Pancreas (tissue), 10 donors: ENCODE measurements around the gene ZDHHC14. TPM values are rescaled to one million over a fixed set of nuclear protein-coding genes. Genes with fewer than 3 reads are reported as not detected.

ENCODE experiments used
- ATAC-seq, 4 donors: fragments of 200-7000 bp; cut with Tn5 transposase; one replicate each; pipeline versions ENCODE4 v1.8.0 to v1.9.1; 2020; ENCODE audit warnings: mild to moderate bottlenecking in 4 of 4, moderate library complexity in 4 of 4
- DNase-seq, 6 donors: peaks; one replicate each; pipeline ENCODE4 v3.0.0-alpha.2; 2020
- FAIRE-seq: peaks from 2 replicates; lab custom pipeline; 2012; peaks lifted over from hg19 to GRCh38; lab: Jason Lieb, UNC
- H3K27ac ChIP-seq, 4 donors: fragments of 200-600 bp; sonication (generic); 1 replicate in 3 of 4; 2 replicates in 1 of 4; pipeline versions ENCODE4 v1.5.0 to v1.8.0; 2020
- H3K27me3 ChIP-seq, 4 donors: fragments of 200-600 bp; one replicate each; pipeline ENCODE4 v1.8.0; 2021
- H3K36me3 ChIP-seq, 3 donors: fragments of 200-600 bp; sonication (generic) in 1 of 3; one replicate each; pipeline versions ENCODE4 v1.5.0 to v1.8.0; 2020 to 2021
- H3K4me1 ChIP-seq, 3 donors: fragments of 200-600 bp; one replicate each; pipeline ENCODE4 v1.8.0; 2021
- H3K4me3 ChIP-seq, 4 donors: fragments of 200-600 bp; sonication (generic) in 2 of 4; one replicate each; pipeline versions ENCODE4 v1.5.0 to v1.8.0; 2020 to 2021
- H3K9me3 ChIP-seq, 4 donors: fragments of 200-600 bp; one replicate each; pipeline ENCODE4 v1.8.0; 2021
- CTCF ChIP-seq, 4 donors: fragments of 200-600 bp; sonication (generic) in 3 of 4; IDR thresholded peaks; one replicate each; pipeline versions ENCODE4 v1.5.0 to v1.8.0; 2021; ENCODE audit warnings: antibody characterized with exemption in 4 of 4
- WGBS, 2 donors: extraction: QIAGEN DNeasy Blood & Tissue Kit; methylation state at CpG; one replicate each; pipeline ENCODE4 v1.1.7; 2013; 5-methylcytosine and 5-hydroxymethylcytosine counted together
- intact Hi-C, 3 donors: fragments of 100-400 bp; cut with DNase I; formaldehyde crosslinking; loops; one replicate each; pipeline versions ENCODE4 v1.11.1 to v1.14.2; 2022
- polyA plus RNA-seq, 2 donors: library from polyadenylated mRNA; stranded (reverse); fragments of 200-250 nt; gene quantifications; one replicate each; pipeline ENCODE4 v1.2.3, GENCODE V29; 2013
- total RNA-seq, 6 donors: library from RNA; stranded (reverse); fragmentation: NEBNext Ultra II Directional in 4 of 6; extraction: Animal tissue kit (Norgen Biotek cat#: 25700) in 4 of 6; gene quantifications; one replicate each; pipeline versions ENCODE4 v1.2.1 to v1.2.4, GENCODE V29; 2021 to 2023
- donor health status: healthy with polysubstance abuse.
- donor health status: DM: no; HTN: no; CAD: no; lungs with moderate emphysema.
- donor health status: DM: no; HTN: no; CAD: no.
- donor health status: control.
- donor health status: control.
- donor health status: Bipolar disorder and iron deficiency.
- donor health status: DM: yes; HTN: yes; CAD: no.
- donor health status: DM: no; HTN: no; CAD: no.
- donor health status: DM: no; HTN: no; CAD: no.
- donor health status: DM: yes; HTN: yes; CAD: no.

Gene ZDHHC14
- total and polyA plus RNA-seq, 8 donors = 3.1 to 9.9 (median 4.5) TPM

- Histone ChIP-seq H3K36me3 (no peaks in the 10 kb centered on the region), H3K4me3 (no peak overlapping the region), H3K27ac (no peak overlapping the region), H3K27me3 (no peaks in the 10 kb centered on the region), H3K4me1 (no peaks in the 10 kb centered on the region), H3K9me3 (peaks cover 0 to 3% (median 0%) of the 10 kb centered on the region in 4 donors)
- DNase-seq = no peak
- FAIRE-seq = no peak
- TF ChIP-seq CTCF (IDR thresholded peaks at IDR 0.05) = no peak
- WGBS, 2 donors = 93 to 95% methylated on average over 24 of the region's 24 CpGs
- intact Hi-C loops = no loop called here
- ATAC-seq = no peak
Measured at GRCh38 chr6:157510323-157511188, 129.6 kb downstream of the ZDHHC14 start.

GRCh38 chr6:157511682-157512381, 130.8 kb downstream of the ZDHHC14 start:
- WGBS, 2 donors = 94 to 95% methylated on average over 16 of the region's 16 CpGs
- H3K4me1 ChIP-seq = no peaks in the 10 kb centered on the region
- H3K36me3 ChIP-seq = no peaks in the 10 kb centered on the region
- no peak for TF ChIP-seq CTCF (IDR thresholded peaks at IDR 0.05)
- H3K4me3 ChIP-seq = no peak overlapping the region
- DNase-seq = no peak
- H3K27ac ChIP-seq = no peak overlapping the region
- no peaks in the 10 kb centered on the region for H3K9me3 ChIP-seq
- no peak for FAIRE-seq
- ATAC-seq = no peak
- intact Hi-C loops = no loop called here
- no peaks in the 10 kb centered on the region for H3K27me3 ChIP-seq

GRCh38 chr6:157512382-157512682, 131.3 kb downstream of the ZDHHC14 start:
- H3K9me3 ChIP-seq = no peaks in the 10 kb centered on the region
- DNase-seq = no peak
- H3K27me3 ChIP-seq = no peaks in the 10 kb centered on the region
- H3K36me3 ChIP-seq = no peaks in the 10 kb centered on the region
- WGBS, 2 donors = 91 to 95% methylated on average over 5 of the region's 5 CpGs
- no peak overlapping the region for H3K4me3 ChIP-seq
- no peak for TF ChIP-seq CTCF (IDR thresholded peaks at IDR 0.05)
- ATAC-seq = no peak
- H3K4me1 ChIP-seq = no peaks in the 10 kb centered on the region
- H3K27ac ChIP-seq = no peak overlapping the region
- intact Hi-C loops = no loop called here
- no peak for FAIRE-seq

- Histone ChIP-seq H3K27me3 (no peaks in the 10 kb centered on the region), H3K36me3 (no peaks in the 10 kb centered on the region), H3K4me1 (no peaks in the 10 kb centered on the region), H3K9me3 (no peaks in the 10 kb centered on the region), H3K27ac (no peak overlapping the region), H3K4me3 (no peak overlapping the region)
- WGBS, 2 donors = 43 to 46% methylated on average over 9 of the region's 9 CpGs
- TF ChIP-seq CTCF (IDR thresholded peaks at IDR 0.05) = no peak
- intact Hi-C loops = no loop called here
- FAIRE-seq (no peak), DNase-seq (no peak), ATAC-seq (peak in 3 of 4 donors; percentile 62 to 76 (median 75))
Measured at GRCh38 chr6:157513004-157513603, 132.1 kb downstream of the ZDHHC14 start.
